CD4-positive, alpha-beta memory T cell (primary cell): ENCODE data around the gene ANKRD13A. TPM values are rescaled to one million over a fixed set of nuclear protein-coding genes. Genes with fewer than 3 reads are reported as not detected.
A peak's percentile ranks its signal among the peaks of the same experiment; 100 is the strongest.

Source experiments
- CTCF ChIA-PET: fragments of 350-600 bp; sonication (Branson Sonifier 250); formaldehyde crosslinking; loops from one replicate; lab custom pipeline; 2021; ENCODE audit warnings: inconsistent platforms; ENCODE audit not compliant: partially characterized antibody; lab: Charles Lee
- POLR2A ChIA-PET: fragments of 350-600 bp; sonication (Branson Sonifier 250); formaldehyde crosslinking; loops from one replicate; lab custom pipeline; 2021; ENCODE audit not compliant: partially characterized antibody; lab: Charles Lee
- DNase-seq, 5 donors: peaks; one replicate each; pipeline versions ENCODE4 v3.0.0 to v3.0.0-alpha.2; 2020 to 2022; ENCODE audit warnings: mixed read lengths in 1 of 5
- H3K27ac ChIP-seq: one replicate; pipeline ENCODE4 v1.7.0; 2013; ENCODE audit warnings: low read depth, low read length
- H3K27me3 ChIP-seq: 2 replicates; pipeline ENCODE4 v1.7.0; 2013; ENCODE audit warnings: mild to moderate bottlenecking, low read length, moderate library complexity; ENCODE audit not compliant: insufficient read depth
- H3K36me3 ChIP-seq: 2 replicates; pipeline ENCODE4 v1.7.0; 2013; ENCODE audit warnings: mild to moderate bottlenecking, low read length, moderate library complexity; ENCODE audit not compliant: insufficient read depth
- H3K4me1 ChIP-seq: 2 replicates; pipeline ENCODE4 v1.7.0; 2013; ENCODE audit warnings: mild to moderate bottlenecking, low read length, moderate library complexity; ENCODE audit not compliant: insufficient read depth
- H3K4me3 ChIP-seq, 2 donors: one replicate each; pipeline ENCODE4 v1.7.0; 2013; ENCODE audit warnings: low read length in 2 of 2, mild to moderate bottlenecking in 1 of 2
- H3K9me3 ChIP-seq, 2 donors: one replicate each; pipeline ENCODE4 v1.7.0; 2013; ENCODE audit warnings: low read length in 2 of 2, control low read depth in 1 of 2; ENCODE audit not compliant: control insufficient read depth in 1 of 2
- H3K27ac Mint-ChIP-seq, 7 donors: one replicate each; pipeline ENCODE4 v1.8.0; 2020 to 2021; ENCODE audit warnings: mixed read lengths in 7 of 7, mild to moderate bottlenecking in 6 of 7, inconsistent platforms in 3 of 7, moderate library complexity in 3 of 7
- H3K27me3 Mint-ChIP-seq, 2 donors: one replicate each; pipeline ENCODE4 v1.8.0; 2020 to 2021; ENCODE audit warnings: mixed read lengths in 2 of 2
- H3K36me3 Mint-ChIP-seq, 2 donors: one replicate each; pipeline ENCODE4 v1.8.0; 2020 to 2021; ENCODE audit warnings: mixed read lengths in 2 of 2, inconsistent platforms in 1 of 2, mild to moderate bottlenecking in 1 of 2
- H3K4me1 Mint-ChIP-seq, 4 donors: one replicate each; pipeline ENCODE4 v1.8.0; 2020 to 2021; ENCODE audit warnings: mixed read lengths in 4 of 4, mild to moderate bottlenecking in 1 of 4
- H3K4me3 Mint-ChIP-seq, 8 donors: one replicate each; pipeline ENCODE4 v1.8.0; 2020 to 2021; ENCODE audit warnings: mixed read lengths in 8 of 8, mild to moderate bottlenecking in 7 of 8, moderate library complexity in 6 of 8, inconsistent platforms in 3 of 8
- H3K9me3 Mint-ChIP-seq, 8 donors: one replicate each; pipeline ENCODE4 v1.8.0; 2020 to 2021; ENCODE audit warnings: mixed read lengths in 8 of 8, mild to moderate bottlenecking in 5 of 8, inconsistent platforms in 3 of 8, moderate library complexity in 1 of 8
- intact Hi-C: fragments of 100-400 bp; cut with micrococcal nuclease; formaldehyde crosslinking; loops from one replicate; pipeline ENCODE4 v1.15.1; 2023
- polyA plus RNA-seq, 2 donors: library from polyadenylated mRNA; unstranded; fragments of 300-500 nt; fragmentation: Illumina TruSeq; gene quantifications; one replicate each; pipeline ENCODE4 v1.2.3, GENCODE V29; 2021
- total RNA-seq, 2 experiments: library from RNA; stranded (reverse); gene quantifications; one replicate each; pipeline ENCODE4 v1.2.3, GENCODE V29; 2021

ANKRD13A gene
- total and polyA plus RNA-seq, 4 experiments from 2014 or later: 66.6 to 99.7 (median 83.2) TPM

DNA sequence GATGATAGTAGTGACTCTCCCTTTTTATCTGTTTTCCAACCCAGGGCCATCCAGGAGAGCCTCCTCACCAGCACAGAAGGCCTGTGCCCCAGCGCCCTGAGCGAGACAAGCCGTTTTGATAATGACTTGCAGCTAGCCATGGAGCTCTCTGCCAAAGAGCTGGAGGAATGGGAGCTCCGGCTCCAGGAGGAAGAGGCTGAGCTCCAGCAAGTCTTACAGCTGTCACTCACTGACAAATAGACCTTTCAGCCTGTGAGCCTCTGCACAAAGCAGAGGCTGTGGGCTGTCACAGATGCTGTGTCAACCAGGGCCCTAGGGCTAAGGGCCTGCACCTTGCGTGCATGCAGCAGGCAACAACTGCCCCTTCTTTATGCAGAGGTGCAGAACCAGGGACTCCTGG, 38.1 kb downstream of the ANKRD13A start:
- ChIA-PET CTCF (interaction anchor here (0.6 to 1.1 kb wide), 2 partner anchors 9 to 23 kb away, joined by 3 read pairs; no protein-coding TSS in a partner anchor), POLR2A (interaction anchor here (0.7 kb wide), 1 partner anchor 73 kb away, joined by 3 read pairs; no protein-coding TSS in a partner anchor)
- DNase-seq: no peak
- H3K27ac ChIP-seq: no peak overlapping the region
- Mint-ChIP-seq H3K36me3 (peaks cover 52 to 75% of the 10 kb centered on the region in 2 donors), H3K27ac (peak overlapping the region in 2 of 7 donors; percentile 81 to 90), H3K4me1 (peaks cover 17 to 42% (median 28%) of the 10 kb centered on the region in 4 donors), H3K4me3 (no peak overlapping the region), H3K27me3 (no peaks in the 10 kb centered on the region), H3K9me3 (no peaks in the 10 kb centered on the region)
- peaks cover 26% of the 10 kb centered on the region for H3K4me1 ChIP-seq
- H3K27me3 ChIP-seq: no peaks in the 10 kb centered on the region
- no peaks in the 10 kb centered on the region for H3K9me3 ChIP-seq
- intact Hi-C loops: no loop called here
- H3K36me3 ChIP-seq: peaks cover 40% of the 10 kb centered on the region
- H3K4me3 ChIP-seq: no peak overlapping the region

GRCh38 chr12:110038741-110039084, 39.5 kb downstream of the ANKRD13A start:
- H3K4me3 Mint-ChIP-seq: no peak overlapping the region

GRCh38 chr12:110039085-110039807, 40.0 kb downstream of the ANKRD13A start:
- no peaks in the 10 kb centered on the region for H3K9me3 Mint-ChIP-seq
- H3K4me3 ChIP-seq: no peak overlapping the region
- H3K36me3 ChIP-seq: peaks cover 32% of the 10 kb centered on the region
- ChIA-PET POLR2A (interaction anchor here (0.5 to 1.5 kb wide), 2 partner anchors 13 to 40 kb away, joined by 3 to 5 read pairs; no protein-coding TSS in a partner anchor), CTCF (interaction anchor here (0.6 kb wide), 1 partner anchor 394 kb away, joined by 3 read pairs; no protein-coding TSS in a partner anchor)
- H3K4me3 Mint-ChIP-seq: peak overlapping the region in 6 of 8 donors; percentile 43 to 72 (median 60)
- H3K27me3 Mint-ChIP-seq: no peaks in the 10 kb centered on the region
- intact Hi-C loops: loop anchor here (1.0 kb wide), 1 partner anchor 9 kb away; the partner anchor contains the start of gene C12orf76
- H3K27ac ChIP-seq: peak overlapping the region; percentile 53
- H3K27me3 ChIP-seq: no peaks in the 10 kb centered on the region
- no peaks in the 10 kb centered on the region for H3K9me3 ChIP-seq
- peaks cover 25 to 53% (median 38%) of the 10 kb centered on the region in 4 donors for H3K4me1 Mint-ChIP-seq
- peak overlapping the region; percentile 82 to 96 (median 92) for H3K27ac Mint-ChIP-seq
- DNase-seq: peak; percentile 41 to 69 (median 49)
- peaks cover 34% of the 10 kb centered on the region for H3K4me1 ChIP-seq
- peaks cover 48 to 70% of the 10 kb centered on the region in 2 donors for H3K36me3 Mint-ChIP-seq

More at GRCh38 chr12:110038741-110039084, 39.5 kb downstream of the ANKRD13A start:
- H3K4me1 ChIP-seq: peaks cover 34% of the 10 kb centered on the region
- H3K9me3 Mint-ChIP-seq: no peaks in the 10 kb centered on the region
- H3K9me3 ChIP-seq: no peaks in the 10 kb centered on the region
- H3K36me3 Mint-ChIP-seq: peaks cover 50 to 74% of the 10 kb centered on the region in 2 donors
- no peak for DNase-seq
- POLR2A ChIA-PET: interaction anchor here (0.6 to 1.3 kb wide), 2 partner anchors 9 to 44 kb away, joined by 3 to 4 read pairs; no protein-coding TSS in a partner anchor
- H3K36me3 ChIP-seq: peaks cover 37% of the 10 kb centered on the region
- H3K27me3 ChIP-seq: no peaks in the 10 kb centered on the region
- intact Hi-C loops: loop anchor here (1.0 kb wide), 1 partner anchor 10 kb away; the partner anchor contains the start of gene C12orf76
- no peak overlapping the region for H3K4me3 ChIP-seq
- CTCF ChIA-PET: no interaction called here
- H3K27ac ChIP-seq: peak overlapping the region; percentile 53
- peaks cover 24 to 53% (median 38%) of the 10 kb centered on the region in 4 donors for H3K4me1 Mint-ChIP-seq
- peak overlapping the region; percentile 81 to 96 (median 90) for H3K27ac Mint-ChIP-seq
- no peaks in the 10 kb centered on the region for H3K27me3 Mint-ChIP-seq

DNA sequence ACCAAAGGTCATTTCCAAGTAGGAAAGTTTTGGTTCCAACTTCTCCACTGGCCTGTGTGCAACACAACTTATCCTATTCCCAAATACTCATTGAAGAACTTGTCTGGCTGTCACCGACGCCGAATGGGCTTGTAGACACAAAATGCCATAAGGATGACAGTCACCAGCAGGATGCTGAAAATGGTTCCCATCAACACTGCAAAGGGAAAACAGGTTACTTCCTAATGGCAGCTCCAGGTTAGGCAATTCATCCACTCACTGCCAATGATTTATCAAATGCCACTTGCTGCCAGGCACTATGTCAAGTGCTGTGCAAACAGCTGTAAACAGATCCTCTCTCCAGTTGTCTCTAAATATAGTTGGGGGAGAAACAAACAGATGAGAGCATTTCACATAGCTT, 43.0 kb downstream of the ANKRD13A start:
- Histone ChIP-seq H3K4me1 (peaks cover 45% of the 10 kb centered on the region), H3K27me3 (no peaks in the 10 kb centered on the region), H3K27ac (no peak overlapping the region), H3K9me3 (no peaks in the 10 kb centered on the region), H3K4me3 (no peak overlapping the region), H3K36me3 (peaks cover 13% of the 10 kb centered on the region)
- DNase-seq: no peak
- peak overlapping the region in 6 of 7 donors; percentile 41 to 90 (median 78) for H3K27ac Mint-ChIP-seq
- peak overlapping the region in 2 of 8 donors; percentile 43 to 67 for H3K4me3 Mint-ChIP-seq
- H3K9me3 Mint-ChIP-seq: no peaks in the 10 kb centered on the region
- intact Hi-C loops: loop anchor here (10.0 kb wide), 1 partner anchor 467 kb away; the partner anchor contains the start of genes MMAB and MVK
- no peaks in the 10 kb centered on the region for H3K27me3 Mint-ChIP-seq
- ChIA-PET POLR2A (interaction anchor here (1.1 to 1.4 kb wide), 2 partner anchors 38 to 43 kb away, joined by 4 to 5 read pairs; partner anchors contain the start of gene ANKRD13A), CTCF (interaction anchor here (0.6 to 0.8 kb wide), 2 partner anchors 32 to 565 kb away, joined by 3 to 4 read pairs; partner anchors contain the start of genes KCTD10 and UBE3B)
- peaks cover 28 to 46% of the 10 kb centered on the region in 2 donors for H3K36me3 Mint-ChIP-seq
- peaks cover 32 to 66% (median 48%) of the 10 kb centered on the region in 4 donors for H3K4me1 Mint-ChIP-seq

DNA sequence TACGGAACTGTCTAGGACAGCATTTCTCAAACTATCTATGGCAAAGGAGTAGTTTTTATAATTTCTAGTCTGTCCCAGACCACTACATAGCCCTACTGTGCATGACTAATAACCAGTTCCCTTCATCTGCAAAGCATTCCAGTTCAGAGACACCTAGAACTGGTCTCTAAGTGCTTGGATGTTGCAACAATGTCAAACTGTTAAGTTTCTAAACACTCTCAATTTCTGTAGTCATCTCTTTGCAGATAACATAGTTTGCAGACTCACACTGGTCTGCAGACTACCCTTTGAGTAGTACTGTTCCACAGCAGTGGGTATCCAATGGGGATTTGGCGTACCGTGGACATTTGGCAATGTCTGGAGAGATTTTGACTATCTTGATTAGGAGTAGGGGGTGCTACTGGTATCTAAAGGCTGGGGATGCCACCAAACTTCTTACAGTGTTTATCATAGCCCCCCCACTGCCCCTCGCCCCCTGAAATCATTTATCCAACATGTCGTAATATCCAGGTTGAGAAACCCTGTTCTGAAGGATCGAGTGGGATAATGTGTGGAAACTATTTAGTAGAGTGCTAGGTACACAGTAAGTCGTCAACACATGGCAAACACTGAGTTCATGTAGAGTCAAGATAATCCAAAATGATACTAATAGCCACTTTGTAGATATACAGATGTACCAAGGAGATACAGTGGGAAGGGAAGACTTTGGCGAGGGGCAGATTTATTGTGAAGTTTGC, 47.4 kb downstream of the ANKRD13A start:
- peak overlapping the region in 6 of 7 donors; percentile 25 to 89 (median 65) for H3K27ac Mint-ChIP-seq

DNA sequence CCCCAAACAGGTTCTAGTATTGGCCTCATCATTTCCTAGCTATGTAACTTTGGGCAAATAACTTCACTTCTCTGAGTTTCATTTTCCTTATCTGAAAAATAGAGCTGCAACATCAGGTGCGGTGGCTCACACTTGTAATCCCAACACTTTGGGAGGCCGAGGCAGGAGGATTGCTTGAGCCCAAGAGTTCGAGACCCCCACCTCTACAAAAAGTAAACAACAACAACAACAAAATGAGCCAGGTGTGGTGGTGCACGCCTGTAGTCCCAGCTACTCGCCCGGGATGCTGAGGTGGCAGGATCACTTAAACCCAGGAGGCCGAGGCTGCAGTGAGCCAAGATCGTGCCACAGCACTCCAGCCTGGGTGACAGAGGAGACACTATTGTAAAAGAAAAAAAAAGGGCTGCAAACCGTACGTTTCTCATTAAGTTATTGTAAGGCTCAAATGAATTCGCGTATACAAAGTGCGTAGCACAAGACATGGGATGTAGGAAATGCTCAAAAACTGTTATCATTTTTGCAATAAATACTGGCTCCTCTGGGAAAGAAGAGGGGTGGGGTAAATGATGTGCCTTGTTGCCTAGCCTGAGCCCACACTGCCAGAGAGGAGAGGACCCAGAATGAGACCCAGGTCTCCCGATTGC, 48.2 kb downstream of the ANKRD13A start:
- intact Hi-C loops: loop anchor here (10.0 kb wide), 1 partner anchor 473 kb away; the partner anchor contains the start of genes MMAB and MVK
- Histone ChIP-seq H3K9me3 (no peaks in the 10 kb centered on the region), H3K36me3 (no peaks in the 10 kb centered on the region), H3K27me3 (no peaks in the 10 kb centered on the region), H3K4me3 (peak overlapping the region; percentile 40 to 74), H3K27ac (peak overlapping the region; percentile 61), H3K4me1 (peaks cover 31% of the 10 kb centered on the region)
- CTCF ChIA-PET: interaction anchor here (1.4 kb wide), 1 partner anchor 16 kb away, joined by 3 read pairs; no protein-coding TSS in a partner anchor
- POLR2A ChIA-PET: interaction anchor here (0.7 to 1.4 kb wide), 4 partner anchors 9 to 48 kb away, joined by 3 to 7 read pairs (median 4); partner anchors contain the start of gene ANKRD13A
- Mint-ChIP-seq H3K4me3 (peak overlapping the region; percentile 89 to 98 (median 94)), H3K4me1 (peaks cover 26 to 59% (median 34%) of the 10 kb centered on the region in 4 donors), H3K27me3 (no peaks in the 10 kb centered on the region), H3K9me3 (no peaks in the 10 kb centered on the region), H3K27ac (peak overlapping the region; percentile 84 to 100 (median 97)), H3K36me3 (peaks cover 7 to 14% of the 10 kb centered on the region in 2 donors)
- DNase-seq: no peak

More for the DNA sequence above, 47.4 kb downstream of the ANKRD13A start:
- H3K27me3 Mint-ChIP-seq: no peaks in the 10 kb centered on the region
- no peak overlapping the region for H3K27ac ChIP-seq
- intact Hi-C loops: loop anchor here (10.0 kb wide), 1 partner anchor 472 kb away; the partner anchor contains the start of genes MMAB and MVK
- no peak for DNase-seq
- H3K4me3 ChIP-seq: no peak overlapping the region
- ChIA-PET POLR2A (no interaction called here), CTCF (interaction anchor here (1.4 kb wide), 1 partner anchor 15 kb away, joined by 3 read pairs; no protein-coding TSS in a partner anchor)
- peak overlapping the region; percentile 89 to 98 (median 94) for H3K4me3 Mint-ChIP-seq
- H3K9me3 Mint-ChIP-seq: no peaks in the 10 kb centered on the region
- peaks cover 27 to 64% (median 39%) of the 10 kb centered on the region in 4 donors for H3K4me1 Mint-ChIP-seq
- peaks cover 14 to 18% of the 10 kb centered on the region in 2 donors for H3K36me3 Mint-ChIP-seq
- H3K36me3 ChIP-seq: peaks cover 7% of the 10 kb centered on the region
- no peaks in the 10 kb centered on the region for H3K9me3 ChIP-seq
- peaks cover 31% of the 10 kb centered on the region for H3K4me1 ChIP-seq
- no peaks in the 10 kb centered on the region for H3K27me3 ChIP-seq
